ENCODE data around the gene NRCAM.

NRCAM gene

DNA sequence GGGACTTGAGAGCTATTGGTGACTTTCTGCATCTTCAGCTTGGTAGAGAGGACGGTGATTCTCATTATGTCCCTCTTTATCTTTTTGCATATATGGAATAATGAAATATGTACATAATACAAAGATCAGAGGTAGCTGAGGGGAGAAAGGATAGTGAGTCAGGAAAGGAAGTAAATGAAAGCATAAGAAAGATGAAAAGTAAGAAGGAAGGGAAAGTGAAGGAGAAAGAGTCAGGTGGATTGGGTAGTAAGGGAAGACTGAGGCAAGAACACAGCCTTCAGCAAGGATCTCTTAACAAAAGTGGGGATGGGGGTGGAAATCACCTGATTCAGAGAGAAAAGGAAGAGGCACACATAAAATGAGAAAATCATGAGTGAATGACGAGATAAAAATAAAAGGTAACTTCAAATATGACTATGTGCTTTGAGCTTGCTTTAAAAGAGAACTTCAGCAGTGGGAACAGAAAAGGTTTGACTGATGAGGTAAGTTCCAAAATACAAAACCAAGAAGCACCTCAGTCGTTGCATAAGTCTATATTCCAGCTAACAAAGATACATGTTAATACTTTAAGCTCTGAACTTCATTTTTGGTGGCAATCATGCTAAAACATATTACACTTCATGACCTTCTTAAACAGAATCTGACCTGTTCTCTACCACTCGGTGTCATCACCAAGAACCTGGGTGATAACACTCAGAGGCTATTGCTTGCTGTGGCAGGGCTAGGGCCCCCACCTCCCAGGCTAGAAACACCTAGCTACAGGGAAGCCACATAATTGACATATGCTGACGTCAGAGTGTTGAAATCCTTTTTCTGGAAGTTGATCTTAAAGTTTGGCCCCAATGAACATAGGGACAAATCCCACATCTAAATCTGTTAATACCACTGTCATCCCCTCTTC is 32.9 kb downstream of the NRCAM start:
- DNase-seq = no peak

DNA sequence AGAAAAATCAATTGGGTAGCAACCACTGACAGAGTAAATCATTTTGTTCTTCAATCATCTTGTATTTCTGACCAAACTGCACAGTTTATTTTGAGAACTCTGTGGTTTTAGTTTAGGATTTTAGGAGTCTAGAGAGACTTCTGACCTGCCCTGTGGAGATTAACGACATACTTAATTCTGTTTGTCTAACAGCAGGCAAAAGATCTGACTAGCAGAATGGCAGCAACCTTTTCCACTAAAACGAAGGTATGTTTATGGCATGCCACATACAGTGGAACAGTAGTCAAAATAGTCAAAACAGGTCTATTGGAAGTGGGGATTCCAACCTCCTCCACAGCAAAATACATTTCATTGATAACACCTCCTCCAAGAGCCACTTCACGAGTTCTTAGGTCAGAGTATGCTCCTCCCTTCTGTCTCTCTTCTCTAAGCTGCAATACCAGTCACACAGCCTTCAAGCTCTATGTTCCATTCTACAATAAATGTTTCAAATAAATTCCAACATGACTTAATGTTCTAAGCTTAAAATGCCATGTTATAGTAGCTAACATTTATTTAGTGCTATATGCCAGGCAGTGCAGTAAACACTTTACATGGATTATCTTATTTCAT is 34.4 kb downstream of the NRCAM start:
- DNase-seq = no peak

DNA sequence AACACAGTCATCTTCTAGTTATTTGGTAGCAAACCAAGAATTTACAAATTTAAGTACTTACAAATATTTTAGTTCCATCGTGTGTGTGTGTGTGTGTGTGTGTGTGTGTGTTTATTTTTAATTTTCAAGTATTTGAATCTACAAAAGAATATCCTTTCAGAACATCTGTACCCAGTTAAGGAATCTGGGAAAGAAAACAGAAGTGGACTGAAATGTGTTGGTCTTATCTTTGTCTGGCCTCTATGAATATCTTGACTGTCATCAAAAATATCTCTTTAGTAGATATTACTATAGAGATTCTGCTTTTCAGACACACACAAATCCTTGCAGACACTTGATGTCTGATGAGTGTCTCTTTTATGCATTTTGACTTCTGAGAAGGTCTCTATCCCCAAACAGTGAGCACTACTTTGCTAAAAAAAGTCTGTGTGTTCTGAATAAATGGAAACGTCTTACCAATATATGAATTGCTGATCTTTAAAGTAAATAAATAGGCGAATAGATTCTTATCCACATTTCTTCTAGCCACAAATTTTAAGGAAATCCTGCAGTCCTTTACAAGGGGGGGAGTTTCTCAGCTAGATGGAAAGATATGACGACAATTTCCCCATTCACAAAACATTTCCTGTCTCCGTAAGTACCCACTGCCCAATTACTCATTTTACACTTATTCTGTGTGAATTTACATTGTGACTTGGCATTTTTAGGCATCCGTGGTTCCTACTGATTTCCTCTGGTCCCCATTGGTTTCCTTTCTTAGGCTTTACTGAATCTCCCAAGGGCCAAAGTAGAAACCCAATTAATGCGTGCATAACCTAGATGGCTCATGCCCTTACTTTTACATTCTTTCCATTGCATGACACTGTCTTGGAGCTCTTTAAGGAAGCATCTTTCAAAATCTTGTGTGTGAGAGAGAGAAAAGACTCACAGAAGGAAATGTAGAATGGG is 36.0 kb downstream of the NRCAM start:
- DNase-seq = no peak

- DNase-seq = no peak
These were observed 37.3 kb downstream of the NRCAM start for GRCh38 chr7:108418946-108419345.

DNA sequence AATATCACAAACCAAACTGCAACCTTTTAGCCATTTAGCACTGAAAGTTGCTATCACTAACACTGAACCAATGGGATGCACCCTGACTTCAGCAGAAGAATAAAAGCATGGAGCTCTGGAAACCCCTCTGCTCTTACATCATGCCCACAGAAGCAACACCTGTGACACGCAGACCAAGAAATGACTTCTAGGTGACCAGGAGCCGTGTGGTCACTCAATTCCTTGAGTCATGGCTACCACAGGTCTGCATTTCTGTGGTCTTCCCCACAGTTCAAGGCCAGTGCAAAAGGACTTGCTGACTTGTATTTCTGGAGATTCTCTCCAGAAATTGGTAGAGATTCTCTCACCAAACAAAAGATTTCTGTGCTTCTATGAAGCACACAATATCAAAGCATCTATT is 38.3 kb downstream of the NRCAM start:
- DNase-seq = no peak

GRCh38 chr7:108417144-108417543 is 39.1 kb downstream of the NRCAM start:
- no peak for DNase-seq

DNA sequence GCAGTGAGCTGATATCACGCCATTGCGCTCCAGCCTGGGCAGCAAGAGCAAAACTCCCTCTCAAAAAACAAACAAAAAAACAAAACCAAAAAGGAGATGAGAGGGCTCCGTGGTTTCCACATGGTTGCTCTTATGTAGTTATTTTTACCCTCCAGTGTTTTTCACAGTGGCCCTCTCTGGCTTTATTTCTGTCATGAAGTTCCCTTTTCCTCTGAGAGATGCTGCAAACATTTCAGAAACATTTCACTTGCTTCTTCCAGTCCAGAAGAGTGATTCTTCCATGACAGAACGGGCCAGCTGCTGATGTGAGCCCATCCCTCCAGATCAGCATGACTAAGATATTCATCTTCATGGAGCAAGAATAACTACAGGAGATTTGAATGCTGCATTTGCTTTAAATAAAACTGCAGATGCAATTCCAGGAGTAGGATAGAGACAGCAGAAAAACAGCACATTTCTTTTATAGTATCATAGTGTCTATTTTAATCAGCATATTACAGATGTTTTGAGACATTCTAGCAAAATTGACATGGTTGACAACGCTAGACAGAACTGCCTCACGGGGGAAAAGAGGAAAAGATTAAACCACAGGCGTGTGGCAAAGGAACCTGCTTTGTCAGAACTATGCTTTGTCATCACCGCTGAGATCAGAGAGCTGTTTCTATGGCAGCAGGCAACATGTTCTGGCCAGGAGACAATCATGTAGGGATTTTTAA is 40.3 kb downstream of the NRCAM start:
- no peak for DNase-seq

DNA sequence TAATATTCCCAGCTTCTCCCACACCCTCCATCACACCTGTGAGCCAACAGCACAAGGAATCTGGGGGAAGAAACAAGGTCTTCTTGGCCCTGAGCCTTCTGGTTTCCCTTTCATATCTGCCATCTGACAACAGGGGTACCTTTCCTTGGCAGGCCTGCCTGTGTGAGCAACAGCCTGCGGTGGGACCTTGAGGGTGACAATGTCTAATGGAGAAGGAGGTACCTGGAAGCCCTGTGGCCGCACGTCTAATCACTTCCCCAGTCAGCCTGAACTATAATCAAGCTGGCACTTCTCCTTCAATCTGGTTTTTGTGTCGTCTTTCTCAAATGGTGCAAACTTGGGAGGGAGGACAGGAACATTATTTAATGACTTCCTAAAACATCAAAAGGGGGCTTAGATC is 41.2 kb downstream of the NRCAM start:
- no peak for DNase-seq

DNA sequence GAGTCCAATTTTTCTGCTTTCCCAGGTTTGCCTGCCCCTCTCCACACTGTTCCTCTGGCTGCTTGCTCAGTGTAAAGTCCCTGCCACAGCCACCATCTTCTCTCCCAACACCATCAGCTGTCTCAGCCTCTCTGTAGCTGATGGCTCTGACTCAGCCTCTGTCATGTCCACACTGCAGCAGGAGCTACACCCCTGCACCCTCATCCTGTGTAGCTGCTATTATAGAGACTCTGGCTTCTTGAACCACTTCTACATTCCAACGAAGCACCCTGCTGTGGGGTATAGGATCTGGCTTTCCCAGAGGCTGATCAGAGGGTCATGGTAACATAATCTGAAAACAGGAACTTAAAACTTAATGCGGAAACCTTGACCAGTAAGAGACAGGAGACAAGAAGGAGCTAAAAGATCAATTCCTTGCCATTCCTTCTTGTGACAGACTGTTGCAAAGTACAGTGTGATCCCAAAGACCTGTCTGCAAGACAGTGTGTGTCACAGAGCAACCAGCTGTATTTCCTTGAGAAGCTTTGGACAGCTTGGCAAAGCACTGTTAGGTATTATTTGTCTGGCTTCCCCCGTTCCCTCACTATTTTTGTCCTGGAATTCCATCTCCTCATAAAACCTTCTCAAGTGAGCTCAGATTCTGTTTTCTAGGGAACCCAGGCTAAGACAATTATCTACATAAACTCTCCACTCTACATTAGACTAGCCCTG is 42.3 kb downstream of the NRCAM start:
- DNase-seq = no peak

DNA sequence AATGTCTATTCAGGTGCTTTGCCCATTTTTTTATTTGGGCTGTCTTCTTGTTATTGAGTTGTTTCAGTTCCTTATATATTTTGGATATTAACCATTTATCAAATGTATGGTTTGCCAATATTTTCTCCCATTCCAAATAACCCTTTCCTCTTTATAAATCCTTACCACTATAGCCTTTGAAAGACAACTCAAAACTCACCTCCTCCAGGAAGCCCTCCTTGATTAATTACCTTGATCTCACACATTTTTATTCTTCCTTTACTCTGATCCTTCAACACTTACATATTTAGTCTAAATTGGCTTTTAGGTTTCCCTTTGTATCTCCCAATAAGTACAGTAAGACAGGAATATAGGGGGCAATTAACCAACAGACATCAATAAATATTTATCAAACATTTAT is 42.9 kb downstream of the NRCAM start:
- DNase-seq = no peak

DNA sequence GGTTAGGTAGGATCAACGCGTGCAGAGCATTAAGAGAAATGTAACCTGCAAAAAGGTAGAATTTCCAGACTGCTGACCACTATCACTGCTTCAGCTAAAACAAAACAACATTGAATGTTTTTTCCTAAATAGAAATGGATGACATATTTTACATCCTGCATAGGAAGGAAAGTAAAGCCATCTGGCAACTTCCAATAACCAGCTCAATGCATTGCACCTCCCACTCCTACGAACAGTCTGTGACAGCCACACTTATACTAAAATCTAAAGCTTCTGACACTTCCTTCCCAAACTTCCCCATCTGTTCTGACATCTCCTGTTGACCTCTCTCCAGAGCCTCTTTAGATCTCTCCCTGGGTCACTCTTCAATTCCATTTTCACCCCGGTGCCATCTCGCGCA is 47.1 kb downstream of the NRCAM start:
- DNase-seq = no peak

- no peak for DNase-seq
These were observed 47.8 kb downstream of the NRCAM start for GRCh38 chr7:108408296-108408991.

DNA sequence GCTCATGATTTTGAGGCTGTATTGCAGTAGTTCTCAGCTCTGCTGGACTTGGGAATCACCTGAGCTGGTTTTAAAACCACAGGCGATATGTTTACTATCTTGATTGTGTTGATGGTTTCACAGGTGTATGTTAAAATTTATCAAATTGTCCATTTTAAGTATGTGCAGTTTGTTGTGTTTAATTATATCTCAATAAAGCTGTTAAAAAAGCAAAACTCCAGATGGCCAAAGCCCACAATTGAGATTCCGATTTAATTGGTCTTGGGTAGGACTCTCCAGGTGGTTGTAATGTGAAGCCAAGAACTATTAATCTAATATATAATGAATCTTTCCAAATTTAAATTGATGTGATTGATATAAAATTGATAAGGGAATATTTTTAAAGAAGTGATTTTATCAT is 48.6 kb downstream of the NRCAM start:
- DNase-seq = no peak

DNA sequence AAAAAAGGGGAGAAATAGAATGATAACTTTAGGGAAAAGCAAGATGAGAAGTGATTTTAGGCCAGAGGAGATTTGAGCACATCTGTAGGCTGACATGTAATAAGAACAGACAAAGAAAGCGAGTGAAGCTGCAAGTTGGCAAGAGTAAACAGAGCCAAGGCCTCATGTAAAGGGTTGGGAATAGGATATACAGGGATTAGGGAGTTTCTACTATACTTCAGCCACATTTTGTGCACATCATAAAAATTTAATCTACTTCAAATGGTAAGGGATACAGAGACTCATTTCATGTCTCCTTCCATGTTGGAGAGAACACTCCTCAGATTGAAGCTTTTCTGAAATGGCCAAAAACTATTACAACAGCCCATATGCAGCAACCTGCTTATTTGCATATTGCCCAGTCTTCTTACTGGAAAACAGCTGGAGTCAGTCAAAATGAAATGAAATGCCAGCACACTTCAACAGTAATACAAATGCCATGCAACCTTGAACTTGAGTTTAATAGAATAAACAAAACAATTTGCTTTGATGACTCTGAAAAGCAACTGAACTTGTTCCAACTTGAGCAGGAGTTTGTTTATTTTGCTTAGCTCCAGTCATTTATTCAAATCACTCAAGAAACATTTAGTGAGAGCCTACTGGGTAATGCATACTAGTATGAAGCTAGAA is 49.9 kb downstream of the NRCAM start:
- DNase-seq = no peak

DNA sequence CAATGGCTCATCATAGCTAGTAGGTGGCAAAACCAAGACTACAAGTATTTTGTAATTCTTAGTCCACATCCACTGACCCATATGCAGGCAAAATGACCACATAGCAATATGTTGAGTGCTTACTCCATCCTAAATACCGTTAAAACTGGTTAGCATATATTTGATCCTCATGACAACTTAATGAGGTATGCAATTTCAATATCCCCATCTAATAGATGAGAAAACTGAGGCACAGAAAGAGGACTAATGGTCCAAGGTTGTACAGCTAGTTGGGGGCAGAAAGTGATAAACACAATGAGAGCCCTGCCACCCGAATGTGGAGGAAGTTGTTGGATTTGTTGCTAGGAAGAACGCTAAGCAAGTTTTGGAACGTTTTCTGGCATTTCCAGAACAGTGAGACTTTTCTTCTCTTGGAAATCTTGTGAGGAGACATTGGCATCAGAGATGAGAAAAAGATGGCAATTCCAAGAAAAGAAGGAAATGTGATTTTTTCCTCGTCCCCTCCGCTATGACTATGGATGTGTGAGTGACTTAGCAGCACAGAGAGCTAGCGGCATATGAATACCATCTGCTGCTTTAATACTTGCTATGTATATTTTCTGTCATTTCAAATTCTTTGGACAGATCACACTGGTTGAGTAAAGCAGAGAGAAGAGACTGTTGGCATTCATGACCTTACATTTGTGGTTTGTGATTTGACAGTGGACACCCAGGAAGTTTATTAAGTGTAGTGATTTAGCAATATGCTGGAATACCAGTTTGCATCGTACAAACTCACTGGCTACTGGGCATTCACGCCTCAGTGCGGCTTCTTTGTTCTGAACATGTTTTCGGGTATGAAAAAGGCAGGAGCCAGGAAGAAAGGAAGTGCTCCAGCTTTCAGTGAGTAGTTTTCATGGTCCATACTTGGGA is 51.5 kb downstream of the NRCAM start:
- DNase-seq = no peak

- no peak for DNase-seq
These were observed 52.5 kb downstream of the NRCAM start for GRCh38 chr7:108403597-108404217.

DNA sequence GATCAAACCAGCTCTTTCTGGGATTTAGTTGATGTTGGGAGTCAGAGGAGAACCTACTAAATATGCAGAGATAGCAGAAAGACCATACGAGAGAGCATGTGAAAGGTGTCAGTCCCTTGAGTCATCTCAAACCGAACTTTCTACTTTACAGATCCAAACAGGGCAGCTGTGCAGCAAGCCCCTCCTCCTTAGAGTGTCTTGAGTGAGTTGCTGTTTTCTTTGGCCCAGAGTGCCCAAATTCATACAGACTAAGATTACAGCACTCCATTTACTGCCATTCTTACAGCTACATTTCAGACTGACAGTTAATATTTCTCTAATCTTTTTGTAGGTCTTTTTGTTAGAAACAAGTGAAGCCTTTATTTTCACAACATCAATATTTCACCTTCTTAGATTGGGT is 53.4 kb downstream of the NRCAM start:
- DNase-seq = no peak

DNA sequence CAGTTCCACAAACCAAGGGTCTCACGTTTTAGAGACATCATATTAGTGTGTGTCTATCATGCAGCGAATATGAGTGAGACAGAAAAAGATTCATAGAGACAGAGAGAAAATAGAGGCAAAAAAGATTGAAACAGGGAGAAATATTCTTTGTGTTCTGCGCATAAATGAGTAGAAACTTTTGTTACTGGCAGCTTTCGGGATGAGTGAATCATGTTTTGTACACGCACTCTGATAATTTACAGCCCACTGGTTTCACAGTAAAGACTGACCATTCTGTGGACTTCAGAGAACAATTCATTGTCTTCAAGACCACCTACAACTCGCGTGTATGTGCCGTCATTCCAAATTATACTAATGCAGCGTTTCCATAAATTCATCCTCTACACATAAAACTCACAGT is 60.2 kb downstream of the NRCAM start:
- DNase-seq = no peak

- no peak for DNase-seq
These were observed 60.8 kb downstream of the NRCAM start for GRCh38 chr7:108395426-108395825.
